GM12878 (cell line): ENCODE measurements around the gene COPE. TPM values are rescaled to one million over a fixed set of nuclear protein-coding genes. Genes with fewer than 3 reads are reported as not detected.

Source experiments
- ATAC-seq: fragments of 200-7000 bp; cut with Tn5 transposase; 3 replicates; pipeline ENCODE4 v1.9.1; 2020; ENCODE audit warnings: mild to moderate bottlenecking, moderate library complexity
- BruUV-seq: library from RNA; stranded (reverse); fragments of 400-500 nt; replicated peaks from 2 replicates; lab custom pipeline; 2021; lab: Mats Ljungman, UMichigan
- CTCF ChIA-PET: fragments of 300-600 bp; sonication (Branson Sonifier 250); formaldehyde crosslinking; extraction: SDS; loops from one replicate; lab custom pipeline; 2021; ENCODE audit warnings: inconsistent platforms; lab: Yijun Ruan, JAX
- POLR2A ChIA-PET: fragments of 350-600 bp; formaldehyde crosslinking; extraction: SDS; loops from one replicate; lab custom pipeline; 2021; ENCODE audit warnings: inconsistent platforms; lab: Charles Lee
- RAD21 ChIA-PET: fragments of 300-600 bp; sonication (Branson Sonifier 250); formaldehyde crosslinking; loops from one replicate; lab custom pipeline; 2023; ENCODE audit warnings: antibody characterized with exemption; ENCODE audit not compliant: unreplicated experiment; lab: Charles Lee
- SMC1A ChIA-PET: fragments of 300-600 bp; sonication (Branson Sonifier 250); formaldehyde crosslinking; loops from one replicate; lab custom pipeline; 2023; ENCODE audit not compliant: unreplicated experiment, uncharacterized antibody; lab: Charles Lee
- DNase-seq: peaks from one replicate; pipeline ENCODE4 v3.0.0-alpha.2; 2011; ENCODE audit warnings: low read depth, low spot score
- FAIRE-seq: peaks from 3 replicates; lab custom pipeline; 2011; peaks lifted over from hg19 to GRCh38; lab: Jason Lieb, UNC
- H2AFZ ChIP-seq: 2 replicates; pipeline ENCODE4 v1.6.0; 2011; ENCODE audit warnings: low read depth, low read length, control low read depth; ENCODE audit not compliant: control insufficient read depth
- H3K27ac ChIP-seq: 2 replicates; pipeline ENCODE4 v1.5.1; 2011; ENCODE audit warnings: control low read depth; ENCODE audit not compliant: control insufficient read depth, insufficient read depth
- H3K27me3 ChIP-seq, 2 experiments: replicated peaks in 1 of 2; 2 replicates each; pipeline versions ENCODE4 v1.6.0 to v1.6.1; 2011; ENCODE audit warnings: low read length in 1 of 2; ENCODE audit not compliant: control insufficient read depth in 2 of 2, insufficient read depth in 2 of 2
- H3K36me3 ChIP-seq, 2 experiments: 2 replicates each; pipeline ENCODE4 v1.5.1; 2011; ENCODE audit warnings: low read length in 1 of 2; ENCODE audit not compliant: control insufficient read depth in 2 of 2, insufficient read depth in 2 of 2
- H3K4me1 ChIP-seq: 2 replicates; pipeline ENCODE4 v1.6.1; 2011; ENCODE audit warnings: mild to moderate bottlenecking, low read length, moderate library complexity, mixed read lengths; ENCODE audit not compliant: control insufficient read depth, insufficient read depth
- H3K4me2 ChIP-seq: 2 replicates; pipeline ENCODE4 v1.6.0; 2011; ENCODE audit warnings: control low read depth; ENCODE audit not compliant: control insufficient read depth, insufficient read depth
- H3K4me3 ChIP-seq: fragments of 200-600 bp; sonication (generic); 2 replicates; pipeline ENCODE4 v1.5.1; 2016
- H3K79me2 ChIP-seq: 2 replicates; pipeline ENCODE4 v1.6.0; 2011; ENCODE audit warnings: low read length; ENCODE audit not compliant: control insufficient read depth, insufficient read depth
- H3K9ac ChIP-seq: 2 replicates; pipeline ENCODE4 v1.8.0; 2011; ENCODE audit warnings: low read length, control low read depth, mixed read lengths; ENCODE audit not compliant: control insufficient read depth, insufficient read depth
- H3K9me3 ChIP-seq: replicated peaks from 3 replicates; pipeline ENCODE4 v1.5.1; 2011; ENCODE audit warnings: mild to moderate bottlenecking, low read length; ENCODE audit not compliant: control insufficient read depth, insufficient read depth
- H4K20me1 ChIP-seq: 2 replicates; pipeline ENCODE4 v1.6.0; 2011; ENCODE audit not compliant: control insufficient read depth, insufficient read depth
- CREM ChIP-seq: IDR thresholded peaks from 2 replicates; pipeline ENCODE4 v1.6.1; 2014; ENCODE audit warnings: antibody characterized with exemption, low read depth
- IRF4 ChIP-seq: IDR thresholded peaks from 2 replicates; pipeline ENCODE4 v1.6.1; 2011; ENCODE audit warnings: low read depth, low read length
- POU2F2 ChIP-seq: IDR thresholded peaks from 3 replicates; pipeline ENCODE4 v1.6.1; 2011; ENCODE audit warnings: low read depth, mild to moderate bottlenecking, low read length, borderline replicate concordance
- RAD21 ChIP-seq: IDR thresholded peaks from 2 replicates; pipeline ENCODE4 v1.6.1; 2011; ENCODE audit warnings: mild to moderate bottlenecking, low read depth, low read length, moderate library complexity; ENCODE audit not compliant: insufficient read depth
- RELB ChIP-seq: fragments of 450-650 bp; IDR thresholded peaks from 2 replicates; pipeline ENCODE4 v1.6.1; 2017; ENCODE audit warnings: low read depth, mild to moderate bottlenecking, moderate library complexity
- SMARCA5 ChIP-seq: fragments of 450-650 bp; IDR thresholded peaks from 2 replicates; pipeline ENCODE4 v1.6.1; 2017; ENCODE audit warnings: mild to moderate bottlenecking
- STAT1 ChIP-seq: fragments of 450-650 bp; conservative IDR thresholded peaks from 2 replicates; pipeline ENCODE4 v1.6.1; 2014; ENCODE audit warnings: antibody characterized with exemption, mild to moderate bottlenecking
- TAF1 ChIP-seq: IDR thresholded peaks from 2 replicates; pipeline ENCODE4 v1.6.1; 2011; ENCODE audit warnings: mild to moderate bottlenecking, low read depth, low read length, borderline replicate concordance
- WGBS: methylation state at CpG from one replicate; pipeline ENCODE4 v1.1.6; 2016; ENCODE audit warnings: low lambda C conversion rate; ENCODE audit not compliant: insufficient replicate concordance, insufficient coverage; ENCODE audit errors: missing lambda C conversion rate; 5-methylcytosine and 5-hydroxymethylcytosine counted together
- in situ Hi-C: fragments of 300-500 bp; cut with MboI; formaldehyde crosslinking; loops from 9 replicates; pipeline ENCODE4 v1.14.3; 2018; ENCODE audit warnings: mixed read lengths
- intact Hi-C: fragments of 100-400 bp; cut with micrococcal nuclease; formaldehyde crosslinking; loops from one replicate; pipeline ENCODE4 v1.14.2; 2022; ENCODE audit not compliant: unreplicated experiment
- polyA plus RNA-seq, 11 experiments: library from polyadenylated mRNA; depleted of rRNA in 4 of 11; unstranded in 6 of 11; stranded (reverse) in 5 of 11; fragments of >200 nt; fragmentation: Nextera tagmentation in 4 of 11; fragmentation: Illumina TruSeq in 1 of 11; extraction: Ambion mirVana in 4 of 11; extraction: Trizol in 1 of 11; gene quantifications; 1 replicate in 1 of 11; 2 replicates in 10 of 11; pipeline versions ENCODE4 v1.2.1 to v1.2.3, GENCODE V29; 2011 to 2016; ENCODE audit warnings: inconsistent platforms in 2 of 11, missing spikeins in 2 of 11, low read depth in 1 of 11
- total RNA-seq, 4 experiments: library from RNA; depleted of rRNA in 3 of 4; stranded (reverse); fragments of >200 nt in 3 of 4; fragmentation: Illumina TruSeq in 1 of 4; extraction: Trizol in 1 of 4; gene quantifications; 2 replicates each; pipeline versions ENCODE4 v1.2.1 to v1.2.3, GENCODE V29; 2013 to 2021
- TF ChIP-seq, protein P1 (sequence below): fragments of 150-350 bp; IDR thresholded peaks from 2 replicates; pipeline ENCODE4 v1.6.1; 2016; ENCODE audit warnings: low read depth, low read length

Gene COPE
- total and polyA plus RNA-seq, 10 of the 15 experiments (the other 5 are each of a cell fraction or from before 2014, with no cell fraction given) = 3.5 to 464 (median 222) TPM

DNA sequence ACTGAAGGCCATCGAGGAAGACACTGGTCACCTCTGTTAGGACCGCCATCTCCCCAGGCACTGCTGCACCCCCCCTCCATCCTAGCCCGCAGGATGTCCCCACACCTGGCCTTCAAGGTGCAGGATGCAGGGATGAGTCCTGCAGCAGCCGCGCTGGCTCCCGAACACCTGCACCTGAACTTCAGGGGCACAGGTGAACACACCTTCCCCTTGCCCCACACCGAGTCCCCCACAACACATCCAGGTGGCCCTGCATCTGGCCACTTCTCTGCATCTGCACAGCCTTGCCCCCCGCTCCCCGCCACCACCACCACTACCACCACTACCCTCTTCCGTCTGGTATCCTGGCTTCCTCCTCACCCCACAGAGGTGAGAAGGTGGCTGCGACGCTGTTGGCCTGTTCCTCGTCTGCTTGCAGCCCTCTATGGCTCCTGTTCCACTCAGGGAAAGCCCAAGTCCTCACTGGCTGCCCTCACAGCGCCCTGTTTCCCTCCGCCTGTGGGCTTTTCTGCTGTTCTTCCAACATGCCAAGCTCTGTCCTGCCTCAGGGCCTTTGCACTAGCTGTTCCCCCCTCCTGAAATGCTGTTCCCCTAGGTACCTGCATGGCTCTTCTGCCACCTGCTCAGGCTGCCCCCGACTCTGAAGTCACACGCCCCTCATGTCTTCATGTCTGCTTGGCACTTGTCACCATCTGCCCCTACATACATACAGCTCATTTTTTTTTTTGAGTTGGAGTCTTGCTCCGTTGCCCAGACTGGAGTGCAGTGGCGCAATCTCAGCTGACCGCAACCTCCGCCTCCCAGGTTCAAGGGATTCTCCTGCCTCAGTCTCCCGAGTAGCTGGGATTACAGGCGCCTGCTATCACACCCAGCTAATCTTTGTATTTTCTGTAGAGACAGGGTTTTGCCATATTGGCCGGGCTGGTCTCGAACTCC, 21.8 kb downstream of the COPE start:
- no TSS peak for BruUV-seq

GRCh38 chr19:18896421-18896841, 22.8 kb downstream of the COPE start:
- in situ Hi-C loops = no loop called here
- no peaks in the 10 kb centered on the region for H4K20me1 ChIP-seq
- no peak overlapping the region for H2AFZ ChIP-seq
- ChIA-PET CTCF (no interaction called here), POLR2A (no interaction called here), RAD21 (no interaction called here), SMC1A (no interaction called here)
- no peaks in the 10 kb centered on the region for H3K4me1 ChIP-seq
- 3% methylated on average over 21 of the region's 33 CpGs for WGBS
- no peaks in the 10 kb centered on the region for H3K79me2 ChIP-seq
- FAIRE-seq (no peak), ATAC-seq (no peak), DNase-seq (no peak)
- H3K36me3 ChIP-seq = peaks cover 2 to 4% of the 10 kb centered on the region in 2 experiments; a peak in 2 of 4 replicates
- H3K27ac ChIP-seq = no peak overlapping the region
- no peak overlapping the region for H3K4me2 ChIP-seq
- H3K4me3 ChIP-seq = no peak overlapping the region
- H3K9me3 ChIP-seq = no peaks in the 10 kb centered on the region
- H3K27me3 ChIP-seq = peaks cover 4% of the 10 kb centered on the region in 2 experiments; a peak in 3 of 4 replicates
- H3K9ac ChIP-seq = no peak overlapping the region
- intact Hi-C loops = no loop called here
- no TSS peak for BruUV-seq
- TF ChIP-seq, protein P1, sequence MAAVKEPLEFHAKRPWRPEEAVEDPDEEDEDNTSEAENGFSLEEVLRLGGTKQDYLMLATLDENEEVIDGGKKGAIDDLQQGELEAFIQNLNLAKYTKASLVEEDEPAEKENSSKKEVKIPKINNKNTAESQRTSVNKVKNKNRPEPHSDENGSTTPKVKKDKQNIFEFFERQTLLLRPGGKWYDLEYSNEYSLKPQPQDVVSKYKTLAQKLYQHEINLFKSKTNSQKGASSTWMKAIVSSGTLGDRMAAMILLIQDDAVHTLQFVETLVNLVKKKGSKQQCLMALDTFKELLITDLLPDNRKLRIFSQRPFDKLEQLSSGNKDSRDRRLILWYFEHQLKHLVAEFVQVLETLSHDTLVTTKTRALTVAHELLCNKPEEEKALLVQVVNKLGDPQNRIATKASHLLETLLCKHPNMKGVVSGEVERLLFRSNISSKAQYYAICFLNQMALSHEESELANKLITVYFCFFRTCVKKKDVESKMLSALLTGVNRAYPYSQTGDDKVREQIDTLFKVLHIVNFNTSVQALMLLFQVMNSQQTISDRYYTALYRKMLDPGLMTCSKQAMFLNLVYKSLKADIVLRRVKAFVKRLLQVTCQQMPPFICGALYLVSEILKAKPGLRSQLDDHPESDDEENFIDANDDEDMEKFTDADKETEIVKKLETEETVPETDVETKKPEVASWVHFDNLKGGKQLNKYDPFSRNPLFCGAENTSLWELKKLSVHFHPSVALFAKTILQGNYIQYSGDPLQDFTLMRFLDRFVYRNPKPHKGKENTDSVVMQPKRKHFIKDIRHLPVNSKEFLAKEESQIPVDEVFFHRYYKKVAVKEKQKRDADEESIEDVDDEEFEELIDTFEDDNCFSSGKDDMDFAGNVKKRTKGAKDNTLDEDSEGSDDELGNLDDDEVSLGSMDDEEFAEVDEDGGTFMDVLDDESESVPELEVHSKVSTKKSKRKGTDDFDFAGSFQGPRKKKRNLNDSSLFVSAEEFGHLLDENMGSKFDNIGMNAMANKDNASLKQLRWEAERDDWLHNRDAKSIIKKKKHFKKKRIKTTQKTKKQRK = no peak
- TF ChIP-seq RELB = no peak
- TF ChIP-seq CREM = no peak
- no peak for TF ChIP-seq SMARCA5
- TF ChIP-seq RAD21 = no peak

More for the DNA sequence above, 21.8 kb downstream of the COPE start:
- H3K9ac ChIP-seq = no peak overlapping the region
- H3K27ac ChIP-seq = no peak overlapping the region
- no peaks in the 10 kb centered on the region for H4K20me1 ChIP-seq
- ATAC-seq (no peak; the same call in 1 of the 3 replicates), FAIRE-seq (no peak)
- H3K4me3 ChIP-seq = no peak overlapping the region
- ChIA-PET POLR2A (interaction anchor here (0.6 kb wide), 2 partner anchors 60 to 111 kb away, joined by 3 read pairs; no protein-coding TSS in a partner anchor), CTCF (interaction anchor here (1.2 kb wide), 1 partner anchor 22 kb away, joined by 3 read pairs; the partner anchor contains the start of genes COPE and DDX49), RAD21 (no interaction called here), SMC1A (no interaction called here)
- 81% methylated on average over 25 of the region's 25 CpGs for WGBS
- intact Hi-C loops = no loop called here
- no peaks in the 10 kb centered on the region for H3K4me1 ChIP-seq
- no peak overlapping the region for H2AFZ ChIP-seq
- H3K9me3 ChIP-seq = no peaks in the 10 kb centered on the region
- no peak for TF ChIP-seq TAF1
- TF ChIP-seq IRF4 = no peak
- no peak for TF ChIP-seq STAT1
- TF ChIP-seq POU2F2 = no peak
- TF ChIP-seq, all 136 proteins: peak for 0
- H3K79me2 ChIP-seq = no peaks in the 10 kb centered on the region
- in situ Hi-C loops = no loop called here
- H3K27me3 ChIP-seq = peaks cover 4% of the 10 kb centered on the region in 2 experiments; a peak in 3 of 4 replicates
- H3K4me2 ChIP-seq = no peak overlapping the region
- H3K36me3 ChIP-seq = peaks cover 2 to 4% of the 10 kb centered on the region in 2 experiments; a peak in 2 of 4 replicates
- DNase-seq = no peak
